ENCODE data around the gene ERC2.

GRCh38 chr3:55882006-55882405, 586.3 kb downstream of the ERC2 start:
- no peak for TF ChIP-seq POLR2AphosphoS5 (IDR thresholded peaks at IDR 0.05; ENCODE audit: low read depth, low read length)
- TF ChIP-seq POLR2A (IDR thresholded peaks at IDR 0.05; ENCODE audit: control extremely low read depth in 1 of 2, low read depth in 2 of 2, low read length in 2 of 2): no peak
- no peak for TF ChIP-seq CTCF (IDR thresholded peaks at IDR 0.05; ENCODE audit: control extremely low read depth in 1 of 3, insufficient read depth in 1 of 3, low read depth in 1 of 3, low read length in 3 of 3)
- no peak for TF ChIP-seq NRF1 (IDR thresholded peaks at IDR 0.05; ENCODE audit: low read depth, low read length)

All from H1 (cell line).